Stomach (tissue), 9 donors: ENCODE results near the gene NCBP2L. TPM values are rescaled to one million over a fixed set of nuclear protein-coding genes. Genes with fewer than 3 reads are reported as not detected.

Source experiments
- DNase-seq, 2 donors: peaks; one replicate each; pipeline versions ENCODE4 v3.0.0 to v3.0.0-alpha.2; 2013 to 2019
- H3K27ac ChIP-seq, 5 donors: fragments of 200-600 bp in 4 of 5; sonication (generic) in 4 of 5; one replicate each; pipeline ENCODE4 v1.5.1; 2013 to 2019; ENCODE audit warnings: mild to moderate bottlenecking in 1 of 5, moderate library complexity in 1 of 5
- H3K27me3 ChIP-seq, 3 donors: fragments of 200-600 bp; sonication (generic); one replicate each; pipeline ENCODE4 v1.5.1; 2017 to 2019; ENCODE audit warnings: mixed run types in 1 of 3
- H3K36me3 ChIP-seq, 4 donors: fragments of 200-600 bp; sonication (generic); 1 replicate in 3 of 4; 2 replicates in 1 of 4; pipeline ENCODE4 v1.5.1; 2016 to 2019
- H3K4me1 ChIP-seq, 4 donors: fragments of 200-600 bp; sonication (generic); one replicate each; pipeline ENCODE4 v1.5.1; 2016 to 2019
- H3K4me3 ChIP-seq, 4 donors: fragments of 200-600 bp; sonication (generic) in 3 of 4; one replicate each; pipeline ENCODE4 v1.5.1; 2016 to 2019; ENCODE audit warnings: mild to moderate bottlenecking in 1 of 4
- H3K9me3 ChIP-seq, 4 donors: fragments of 200-600 bp; sonication (generic); one replicate each; pipeline ENCODE4 v1.5.1; 2016 to 2019
- EP300 ChIP-seq: sonication (generic); formaldehyde crosslinking; IDR thresholded peaks from one replicate; pipeline ENCODE4 v1.6.1; 2017; ENCODE audit warnings: antibody characterized with exemption
- POLR2A ChIP-seq, 4 donors: fragments of 450-650 bp; IDR thresholded peaks; one replicate each; pipeline ENCODE4 v1.6.1; 2016; ENCODE audit warnings: antibody characterized with exemption in 4 of 4, control low read depth in 2 of 4, mild to moderate bottlenecking in 1 of 4, moderate library complexity in 1 of 4
- POLR2AphosphoS5 ChIP-seq, 3 donors: sonication (generic); formaldehyde crosslinking; IDR thresholded peaks; one replicate each; pipeline ENCODE4 v1.6.1; 2016; ENCODE audit warnings: antibody characterized with exemption in 3 of 3
- whole genome bisulfite sequencing, 5 donors: extraction: QIAGEN DNeasy Blood & Tissue Kit in 3 of 5; methylation state at CpG; one replicate each; pipeline versions ENCODE4 v1.1.5 to v1.1.7; 2013 to 2018; 5-methylcytosine and 5-hydroxymethylcytosine counted together
- intact Hi-C: fragments of 100-400 bp; cut with DNase I; formaldehyde crosslinking; loops from one replicate; pipeline ENCODE4 v1.15.1; 2023; ENCODE audit warnings: low total_unique reads
- polyA plus RNA-seq, 3 donors: library from polyadenylated mRNA; stranded (reverse); fragments of 200-250 nt; gene quantifications; one replicate each; pipeline ENCODE4 v1.2.3, GENCODE V29; 2013
- total RNA-seq, 5 donors: library from RNA; depleted of rRNA; stranded (reverse); fragments of >200 nt; gene quantifications; one replicate each; pipeline versions ENCODE4 v1.1.0 to v1.2.3, GENCODE V29; 2014 to 2016
- TF ChIP-seq, protein P1 (sequence below), 7 experiments: fragments of 450-650 bp in 4 of 7; fragments of 200-600 bp in 3 of 7; sonication (generic) in 3 of 7; IDR thresholded peaks; one replicate each; pipeline ENCODE4 v1.5.1; 2016 to 2019; ENCODE audit warnings: antibody characterized with exemption in 7 of 7, control low read depth in 2 of 7, mild to moderate bottlenecking in 1 of 7
- donor health status: healthy with polysubstance abuse.
- donor health status: Bipolar disorder and iron deficiency.
- donor health status: healthy.

Gene NCBP2L
- total and polyA plus RNA-seq, 8 donors: 0.13 to 0.44 TPM; not detected in 6

DNA sequence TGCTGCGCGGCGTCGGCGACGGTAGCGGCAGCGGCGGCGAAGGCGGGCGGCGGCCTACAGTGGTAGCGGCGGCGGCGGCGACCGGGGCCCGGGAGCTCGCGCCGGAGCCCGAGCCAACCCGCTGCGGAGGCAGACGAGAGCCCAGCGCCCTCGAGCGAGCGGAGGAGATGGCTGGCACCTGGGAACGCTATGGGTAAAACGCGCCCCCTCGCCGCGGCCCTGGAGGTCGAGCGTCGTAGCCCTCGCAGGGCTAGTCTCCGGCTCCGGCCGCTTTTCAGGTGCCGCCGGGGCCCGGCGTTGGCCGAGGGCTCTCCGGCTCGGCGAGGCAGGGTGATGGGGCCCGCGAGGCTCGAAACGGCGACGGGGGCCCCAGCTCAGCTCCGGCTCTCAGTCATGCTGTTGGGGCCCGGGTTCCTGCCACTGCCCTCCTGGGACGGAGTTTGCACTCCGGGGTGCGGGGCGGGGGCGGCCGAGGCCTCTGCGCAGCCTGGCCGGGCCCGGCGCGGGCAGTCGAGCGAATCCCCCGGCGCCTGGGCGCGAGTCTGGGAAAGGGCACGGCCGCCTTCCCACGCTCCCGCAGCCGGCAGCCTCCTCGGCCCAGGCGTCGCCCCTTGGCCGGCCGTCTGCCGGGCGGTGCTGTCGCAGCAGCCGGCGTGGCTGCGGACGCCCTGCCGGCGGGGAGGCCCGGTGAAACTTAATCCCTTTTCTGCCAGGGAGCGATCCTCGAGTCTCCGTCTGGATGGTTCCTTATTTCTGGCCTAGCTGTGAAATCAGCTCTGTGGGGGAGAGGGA, 48.9 kb downstream of the NCBP2L start:
- WGBS, 5 donors: 1 to 51% (median 20%) methylated on average over 23 to 100 of the region's 100 CpGs; no CpG with 5 or more reads in 1 of the 5 donors
- peaks cover 0 to 4% (median 0%) of the 10 kb centered on the region in 3 donors for H3K27me3 ChIP-seq
- peaks cover 0 to 18% (median 5%) of the 10 kb centered on the region in 4 donors for H3K4me1 ChIP-seq
- peak overlapping the region; percentile 51 to 56 (median 52) for H3K4me3 ChIP-seq
- intact Hi-C loops: no loop called here
- H3K9me3 ChIP-seq: no peaks in the 10 kb centered on the region
- peak; percentile 34 to 68 for DNase-seq
- H3K36me3 ChIP-seq: no peaks in the 10 kb centered on the region
- H3K27ac ChIP-seq: peak overlapping the region; percentile 83 to 93 (median 92)
- TF ChIP-seq EP300 (no peak), POLR2A (IDR thresholded peaks at IDR 0.05) (no peak), POLR2AphosphoS5 (IDR thresholded peaks at IDR 0.05) (no peak)
- TF ChIP-seq, protein P1, sequence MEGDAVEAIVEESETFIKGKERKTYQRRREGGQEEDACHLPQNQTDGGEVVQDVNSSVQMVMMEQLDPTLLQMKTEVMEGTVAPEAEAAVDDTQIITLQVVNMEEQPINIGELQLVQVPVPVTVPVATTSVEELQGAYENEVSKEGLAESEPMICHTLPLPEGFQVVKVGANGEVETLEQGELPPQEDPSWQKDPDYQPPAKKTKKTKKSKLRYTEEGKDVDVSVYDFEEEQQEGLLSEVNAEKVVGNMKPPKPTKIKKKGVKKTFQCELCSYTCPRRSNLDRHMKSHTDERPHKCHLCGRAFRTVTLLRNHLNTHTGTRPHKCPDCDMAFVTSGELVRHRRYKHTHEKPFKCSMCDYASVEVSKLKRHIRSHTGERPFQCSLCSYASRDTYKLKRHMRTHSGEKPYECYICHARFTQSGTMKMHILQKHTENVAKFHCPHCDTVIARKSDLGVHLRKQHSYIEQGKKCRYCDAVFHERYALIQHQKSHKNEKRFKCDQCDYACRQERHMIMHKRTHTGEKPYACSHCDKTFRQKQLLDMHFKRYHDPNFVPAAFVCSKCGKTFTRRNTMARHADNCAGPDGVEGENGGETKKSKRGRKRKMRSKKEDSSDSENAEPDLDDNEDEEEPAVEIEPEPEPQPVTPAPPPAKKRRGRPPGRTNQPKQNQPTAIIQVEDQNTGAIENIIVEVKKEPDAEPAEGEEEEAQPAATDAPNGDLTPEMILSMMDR (IDR thresholded peaks at IDR 0.05): no peak

DNA sequence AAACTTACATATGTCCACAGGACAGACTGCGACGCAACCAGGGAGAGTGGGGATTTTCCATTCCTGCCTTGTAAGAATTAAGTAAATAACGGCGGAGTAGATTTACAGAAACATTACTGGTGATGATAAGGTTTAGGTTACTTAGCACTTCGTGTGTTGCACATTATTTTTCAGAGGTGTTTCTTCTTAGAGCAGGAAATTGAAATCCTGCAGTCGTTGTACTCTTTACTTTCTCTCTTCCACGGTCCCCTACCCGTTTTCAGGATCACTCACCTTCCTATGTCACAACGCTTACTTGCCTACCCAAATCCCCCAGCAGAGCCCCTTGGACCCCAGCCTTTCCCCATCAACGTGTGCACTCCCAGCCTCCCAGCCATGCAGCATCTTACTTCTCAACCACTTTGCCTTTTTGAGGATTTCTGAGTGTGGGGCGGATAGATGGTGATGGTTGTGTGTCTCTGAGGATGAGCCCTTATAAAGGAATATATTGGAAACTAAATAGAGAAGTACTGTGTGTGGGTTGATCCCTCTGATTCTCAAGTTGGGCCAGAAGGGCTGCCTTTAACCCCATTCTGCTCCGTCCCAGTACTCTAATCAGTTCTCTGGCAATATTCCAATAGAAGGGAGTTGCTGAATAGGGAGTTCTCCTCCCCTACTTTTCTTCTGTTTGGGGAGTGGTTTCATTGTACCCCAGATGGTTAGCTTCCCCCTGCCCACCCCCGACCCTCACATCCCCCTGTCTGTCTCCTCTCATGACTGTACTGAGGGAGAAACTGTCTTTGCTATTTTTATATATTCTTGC, 49.7 kb downstream of the NCBP2L start:
- H3K4me3 ChIP-seq: peak overlapping the region; percentile 51 to 56 (median 52)
- peaks cover 0 to 18% (median 5%) of the 10 kb centered on the region in 4 donors for H3K4me1 ChIP-seq
- no peaks in the 10 kb centered on the region for H3K36me3 ChIP-seq
- peak overlapping the region; percentile 83 to 93 (median 92) for H3K27ac ChIP-seq
- intact Hi-C loops: no loop called here
- TF ChIP-seq POLR2AphosphoS5 (IDR thresholded peaks at IDR 0.05): peak in 1 of 3 donors; percentile 4
- no peak for TF ChIP-seq EP300
- H3K27me3 ChIP-seq: peaks cover 0 to 4% (median 0%) of the 10 kb centered on the region in 3 donors
- H3K9me3 ChIP-seq: no peaks in the 10 kb centered on the region
- peak in 1 of 2 donors; percentile 19 for DNase-seq
- 8 to 35% (median 19%) methylated on average over 13 of the region's 13 CpGs for WGBS, 5 donors

- WGBS, 5 donors: 48 to 65% (median 62%) methylated on average over 4 of the region's 4 CpGs
- intact Hi-C loops: no loop called here
- TF ChIP-seq POLR2A (IDR thresholded peaks at IDR 0.05) (no peak), EP300 (no peak)
- no peaks in the 10 kb centered on the region for H3K36me3 ChIP-seq
- peak overlapping the region in 1 of 4 donors; percentile 51 for H3K4me3 ChIP-seq
- peaks cover 0 to 18% (median 5%) of the 10 kb centered on the region in 4 donors for H3K4me1 ChIP-seq
- peak overlapping the region in 2 of 5 donors; percentile 92 to 93 for H3K27ac ChIP-seq
- no peak for DNase-seq
- H3K9me3 ChIP-seq: no peaks in the 10 kb centered on the region
- H3K27me3 ChIP-seq: peaks cover 0 to 4% (median 0%) of the 10 kb centered on the region in 3 donors
Observed at GRCh38 chrX:107827852-107828251, 50.3 kb downstream of the NCBP2L start.

DNA sequence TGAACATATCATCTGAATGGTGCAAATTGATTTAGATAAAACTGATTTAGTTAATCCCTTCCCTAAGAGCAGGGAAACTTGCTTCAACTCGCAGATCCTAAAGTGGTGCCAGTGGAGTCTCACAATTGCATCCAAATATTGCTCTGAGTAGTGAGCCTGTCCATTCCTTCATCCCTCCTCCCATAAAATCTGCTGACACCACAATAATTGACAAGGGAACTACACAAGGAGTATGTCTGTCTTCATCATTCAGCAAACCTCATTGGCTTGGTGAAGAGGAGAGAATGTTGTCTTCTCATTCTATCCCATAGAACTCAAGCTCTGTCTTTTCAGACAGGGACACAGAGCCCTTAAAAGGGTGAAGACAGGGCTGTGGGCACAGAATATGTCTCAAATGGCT, 52.3 kb downstream of the NCBP2L start:
- Histone ChIP-seq H3K27me3 (peaks cover 0 to 4% (median 0%) of the 10 kb centered on the region in 3 donors), H3K4me1 (peaks cover 0 to 18% (median 5%) of the 10 kb centered on the region in 4 donors), H3K4me3 (no peak overlapping the region), H3K36me3 (no peaks in the 10 kb centered on the region), H3K9me3 (no peaks in the 10 kb centered on the region), H3K27ac (no peak overlapping the region)
- no peak for DNase-seq
- 48 to 78% (median 71%) methylated on average over 1 of the region's 1 CpG for WGBS, 5 donors
- intact Hi-C loops: no loop called here
- TF ChIP-seq, protein P1 (IDR thresholded peaks at IDR 0.05): no peak
- TF ChIP-seq POLR2A (IDR thresholded peaks at IDR 0.05) (no peak), POLR2AphosphoS5 (IDR thresholded peaks at IDR 0.05) (no peak), EP300 (no peak)

- Histone ChIP-seq H3K4me3 (no peak overlapping the region), H3K9me3 (no peaks in the 10 kb centered on the region), H3K27me3 (peaks cover 0 to 4% (median 0%) of the 10 kb centered on the region in 3 donors), H3K27ac (no peak overlapping the region), H3K36me3 (no peaks in the 10 kb centered on the region), H3K4me1 (peaks cover 0 to 11% (median 5%) of the 10 kb centered on the region in 4 donors)
- no peak for TF ChIP-seq EP300
- TF ChIP-seq, protein P1 (IDR thresholded peaks at IDR 0.05): no peak
- 83 to 89% (median 87%) methylated on average over 7 of the region's 7 CpGs for WGBS, 5 donors
- intact Hi-C loops: no loop called here
- DNase-seq: no peak
Observed at GRCh38 chrX:107831071-107831730, 53.7 kb downstream of the NCBP2L start.
